H1 (cell line): ENCODE results near the gene TRIM24. TPM values are rescaled to one million over a fixed set of nuclear protein-coding genes. Genes with fewer than 3 reads are reported as not detected.
A peak's percentile ranks its signal among the peaks of the same experiment; 100 is the strongest.

ENCODE experiments used
- CTCF ChIA-PET: fragments of 300-600 bp; sonication (Branson Sonifier 250); formaldehyde crosslinking; loops from one replicate; lab custom pipeline; 2021; ENCODE audit not compliant: partially characterized antibody; lab: Charles Lee
- POLR2A ChIA-PET: fragments of 300-600 bp; sonication (Branson Sonifier 250); formaldehyde crosslinking; loops from one replicate; lab custom pipeline; 2021; ENCODE audit warnings: inconsistent platforms; ENCODE audit not compliant: partially characterized antibody; lab: Charles Lee
- DNase-seq, 2 experiments: peaks; one replicate each; pipeline versions ENCODE4 v3.0.0 to v3.0.0-alpha.2; 2010 to 2022; ENCODE audit warnings: low spot score in 2 of 2, low read depth in 1 of 2, mixed read lengths in 1 of 2
- FAIRE-seq: peaks from 2 replicates; lab custom pipeline; 2011; peaks lifted over from hg19 to GRCh38; lab: Jason Lieb, UNC
- H2AFZ ChIP-seq: 2 replicates; pipeline ENCODE4 v1.8.1; 2012; ENCODE audit warnings: low read length, inconsistent platforms
- H2AK5ac ChIP-seq: 2 replicates; pipeline ENCODE4 v1.6.1; 2013; ENCODE audit warnings: low read depth, low read length
- H2BK120ac ChIP-seq: replicated peaks from 2 replicates; pipeline ENCODE3; 2013; ENCODE audit warnings: low read depth, low read length, inconsistent platforms
- H2BK12ac ChIP-seq: 2 replicates; pipeline ENCODE4 v1.6.1; 2013; ENCODE audit warnings: low read depth, low read length
- H2BK15ac ChIP-seq: 2 replicates; pipeline ENCODE4 v1.6.1; 2013; ENCODE audit warnings: low read length
- H2BK20ac ChIP-seq: 2 replicates; pipeline ENCODE4 v1.6.1; 2013; ENCODE audit warnings: low read length
- H2BK5ac ChIP-seq: 2 replicates; pipeline ENCODE4 v1.6.1; 2013; ENCODE audit warnings: low read depth, low read length
- H3K14ac ChIP-seq: 2 replicates; pipeline ENCODE4 v1.6.1; 2013; ENCODE audit warnings: inconsistent platforms; ENCODE audit not compliant: insufficient read length
- H3K18ac ChIP-seq: 2 replicates; pipeline ENCODE4 v1.6.1; 2013; ENCODE audit warnings: low read length; ENCODE audit errors: extremely low read depth
- H3K23ac ChIP-seq: 2 replicates; pipeline ENCODE4 v1.6.1; 2013; ENCODE audit warnings: inconsistent platforms; ENCODE audit not compliant: insufficient read length
- H3K23me2 ChIP-seq: 2 replicates; pipeline ENCODE4 v1.6.1; 2013; ENCODE audit warnings: low read depth, low read length
- H3K27ac ChIP-seq: 2 replicates; pipeline ENCODE4 v1.6.1; 2011; ENCODE audit warnings: low read depth, low read length, inconsistent platforms
- H3K27me3 ChIP-seq, 4 experiments: replicated peaks in 1 of 4; 1 replicate in 1 of 4; 2 replicates in 3 of 4; pipeline versions ENCODE4 v1.6.1 to v1.8.1; 2011 to 2013; ENCODE audit warnings: low read length in 3 of 4, mild to moderate bottlenecking in 3 of 4, inconsistent platforms in 2 of 4, mixed read lengths in 2 of 4, moderate library complexity in 1 of 4; ENCODE audit not compliant: control insufficient read depth in 3 of 4, insufficient read depth in 3 of 4; ENCODE audit errors: extremely low read depth in 1 of 4
- H3K36me3 ChIP-seq, 4 experiments: 2 replicates each; pipeline versions ENCODE4 v1.6.1 to v1.8.1; 2011 to 2013; ENCODE audit warnings: mild to moderate bottlenecking in 4 of 4, low read length in 3 of 4, moderate library complexity in 2 of 4, control low read depth in 1 of 4, inconsistent platforms in 1 of 4; ENCODE audit not compliant: insufficient read depth in 4 of 4, control insufficient read depth in 2 of 4
- H3K4ac ChIP-seq: replicated peaks from 2 replicates; pipeline ENCODE3; 2013; ENCODE audit warnings: low read length, low read depth, mixed read lengths, inconsistent platforms; ENCODE audit not compliant: insufficient read length
- H3K4me1 ChIP-seq, 4 experiments: replicated peaks in 1 of 4; 1 replicate in 1 of 4; 2 replicates in 3 of 4; pipeline versions ENCODE4 v1.6.1 to v1.8.1; 2011 to 2013; ENCODE audit warnings: low read length in 3 of 4, inconsistent platforms in 2 of 4, mixed read lengths in 1 of 4; ENCODE audit not compliant: insufficient read depth in 4 of 4, control insufficient read depth in 3 of 4
- H3K4me2 ChIP-seq, 2 experiments: 2 replicates each; pipeline versions ENCODE4 v1.6.1 to v1.8.1; 2011 to 2013; ENCODE audit warnings: low read depth in 2 of 2, low read length in 2 of 2, control low read depth in 1 of 2, inconsistent platforms in 1 of 2, mild to moderate bottlenecking in 1 of 2; ENCODE audit not compliant: insufficient read depth in 1 of 2
- H3K4me3 ChIP-seq, 4 experiments: fragments of 200-600, 300-600 bp in 1 of 4; sonication (generic), shearing (Covaris generic), sonication (Bioruptor Twin) in 1 of 4; 2 replicates each; pipeline versions ENCODE4 v1.5.1 to v1.8.1; 2011 to 2016; ENCODE audit warnings: low read length in 4 of 4, low read depth in 3 of 4, control low read depth in 2 of 4, inconsistent platforms in 2 of 4, mild to moderate bottlenecking in 2 of 4, mixed read lengths in 1 of 4, moderate library complexity in 1 of 4; ENCODE audit not compliant: insufficient read depth in 2 of 4; ENCODE audit errors: extremely low read depth in 1 of 4
- H3K56ac ChIP-seq: replicated peaks from 2 replicates; pipeline ENCODE3; 2013; ENCODE audit warnings: low read depth, mild to moderate bottlenecking, mixed read lengths, low read length, inconsistent platforms; ENCODE audit not compliant: insufficient read length
- H3K79me1 ChIP-seq: 2 replicates; pipeline ENCODE4 v1.6.1; 2013; ENCODE audit warnings: low read depth, low read length, control low read depth
- H3K79me2 ChIP-seq, 2 experiments: 2 replicates each; pipeline versions ENCODE4 v1.6.1 to v1.8.1; 2012 to 2013; ENCODE audit warnings: low read length in 2 of 2, mild to moderate bottlenecking in 2 of 2, inconsistent platforms in 1 of 2; ENCODE audit not compliant: insufficient read depth in 2 of 2, control insufficient read depth in 1 of 2
- H3K9ac ChIP-seq, 4 experiments: replicated peaks in 1 of 4; 1 replicate in 1 of 4; 2 replicates in 3 of 4; pipeline versions ENCODE4 v1.6.1 to v1.8.1; 2011 to 2013; ENCODE audit warnings: low read depth in 3 of 4, low read length in 3 of 4, control low read depth in 2 of 4, mild to moderate bottlenecking in 2 of 4, moderate library complexity in 2 of 4, inconsistent platforms in 1 of 4; ENCODE audit errors: extremely low read depth in 1 of 4
- H3K9me3 ChIP-seq, 2 experiments: 2 replicates each; pipeline versions ENCODE4 v1.6.1 to v1.8.1; 2012 to 2013; ENCODE audit warnings: mild to moderate bottlenecking in 2 of 2, moderate library complexity in 2 of 2, control low read depth in 1 of 2, inconsistent platforms in 1 of 2, low read depth in 1 of 2, low read length in 1 of 2, mixed read lengths in 1 of 2; ENCODE audit not compliant: insufficient read depth in 2 of 2
- H4K20me1 ChIP-seq, 2 experiments: replicated peaks in 1 of 2; 2 replicates each; pipeline versions ENCODE3 to v1.8.1; 2011 to 2013; ENCODE audit warnings: inconsistent platforms in 2 of 2, low read length in 2 of 2, mild to moderate bottlenecking in 1 of 2; ENCODE audit not compliant: insufficient read depth in 2 of 2, control insufficient read depth in 1 of 2
- H4K5ac ChIP-seq: 2 replicates; pipeline ENCODE4 v1.6.1; 2013; ENCODE audit warnings: low read length, low read depth, mixed read lengths, inconsistent platforms; ENCODE audit not compliant: insufficient read length
- H4K8ac ChIP-seq: 2 replicates; pipeline ENCODE4 v1.8.0; 2013; ENCODE audit warnings: mild to moderate bottlenecking, moderate library complexity, low read length, inconsistent platforms; ENCODE audit not compliant: insufficient read depth; ENCODE audit errors: extremely low read depth
- H4K91ac ChIP-seq: replicated peaks from 2 replicates; pipeline ENCODE3; 2013; ENCODE audit warnings: low read length, mixed read lengths, inconsistent platforms; ENCODE audit not compliant: insufficient read length
- EZH2 ChIP-seq: fragments of 200-600 bp; sonication (generic); IDR thresholded peaks from 2 replicates; pipeline ENCODE4 v1.7.1; 2012; ENCODE audit warnings: low read depth, mild to moderate bottlenecking, moderate library complexity, low read length, inconsistent platforms; ENCODE audit not compliant: severe bottlenecking
- POLR2AphosphoS5 ChIP-seq: IDR thresholded peaks from 2 replicates; pipeline ENCODE4 v1.6.1; 2011; ENCODE audit warnings: low read depth, low read length
- WGBS, 2 experiments: shearing (Covaris generic) in 1 of 2; methylation state at CpG; one replicate each; pipeline versions ENCODE4 v1.1.6 to v1.1.7; 2013 to 2015; ENCODE audit warnings: low lambda C conversion rate in 2 of 2, mixed read lengths in 2 of 2, inconsistent platforms in 1 of 2, low coverage in 1 of 2, missing lambda C conversion rate in 1 of 2; ENCODE audit not compliant: insufficient replicate concordance in 2 of 2, insufficient coverage in 1 of 2, insufficient read length in 1 of 2; ENCODE audit errors: extremely low coverage in 1 of 2, missing lambda C conversion rate in 1 of 2; 5-methylcytosine and 5-hydroxymethylcytosine counted together
- polyA plus RNA-seq, 7 experiments: library from polyadenylated mRNA; depleted of rRNA in 3 of 7; stranded (reverse) in 5 of 7; unstranded in 2 of 7; fragments of >200 nt in 5 of 7; fragments of 200-250 nt in 2 of 7; gene quantifications; 1 replicate in 5 of 7; 2 replicates in 1 of 7; 4 replicates in 1 of 7; pipeline versions ENCODE4 v1.2.1 to v1.2.3, GENCODE V29; 2011 to 2013; ENCODE audit warnings: missing spikeins in 2 of 7, mixed read lengths in 2 of 7
- total RNA-seq: library from RNA; stranded (reverse); fragmentation: NEBNext Ultra II Directional; extraction: Animal tissue kit (Norgen Biotek cat#: 25700); gene quantifications from 2 replicates; pipeline ENCODE4 v1.2.1, GENCODE V29; 2021

The TRIM24 gene
- total and polyA plus RNA-seq, 2 of the 8 experiments (the other 6 are each of a cell fraction or from before 2014, with no cell fraction given): 67.6 to 149 TPM

DNA sequence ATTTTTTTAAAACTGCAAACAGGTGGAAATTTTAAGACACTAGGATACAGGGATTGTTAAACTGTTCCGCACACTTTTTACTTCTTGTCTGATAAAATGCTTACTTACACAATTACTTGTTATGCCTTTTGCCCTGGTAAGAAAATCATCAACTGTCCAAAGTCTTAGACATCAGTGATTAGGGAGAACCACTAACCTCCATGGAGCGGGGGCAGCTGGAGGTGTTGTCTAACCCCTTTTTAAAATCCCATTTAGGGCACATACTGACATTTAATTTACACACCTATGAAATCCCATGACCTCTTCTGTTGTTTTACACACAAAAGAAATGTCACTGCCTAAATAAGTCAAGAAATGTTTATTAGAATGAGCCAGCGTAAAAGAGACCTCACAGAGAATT is 65.7 kb downstream of the TRIM24 start:
- H3K4me1 ChIP-seq: no peaks in the 10 kb centered on the region
- no peak overlapping the region for H2BK12ac ChIP-seq
- H2BK20ac ChIP-seq: no peak overlapping the region
- peaks cover 4 to 100% (median 68%) of the 10 kb centered on the region in 4 experiments for H3K36me3 ChIP-seq
- no peak overlapping the region for H2BK15ac ChIP-seq
- H3K4me2 ChIP-seq: no peak overlapping the region
- H3K9me3 ChIP-seq: peaks cover 23 to 25% of the 10 kb centered on the region in 2 experiments
- no peak for DNase-seq
- H4K91ac ChIP-seq: no peak overlapping the region
- no peak overlapping the region for H3K14ac ChIP-seq
- no peak overlapping the region for H3K9ac ChIP-seq
- H2BK120ac ChIP-seq: no peak overlapping the region
- H3K79me2 ChIP-seq: peaks cover 0 to 61% of the 10 kb centered on the region in 2 experiments; a peak in 3 of 4 replicates
- H2BK5ac ChIP-seq: no peak overlapping the region
- no peak overlapping the region for H3K4me3 ChIP-seq
- no peak overlapping the region for H3K23ac ChIP-seq
- no peaks in the 10 kb centered on the region for H3K79me1 ChIP-seq
- 98% methylated on average over 3 of the region's 3 CpGs; no CpG with 5 or more reads in 1 of the 2 experiments for WGBS, 2 experiments
- H2AFZ ChIP-seq: no peak overlapping the region
- H3K23me2 ChIP-seq: no peaks in the 10 kb centered on the region
- CTCF ChIA-PET: interaction anchor here (0.6 to 1.1 kb wide), 2 partner anchors 30 to 769 kb away, joined by 3 to 4 read pairs; no protein-coding TSS in a partner anchor
- no peak overlapping the region for H3K56ac ChIP-seq
- POLR2A ChIA-PET: interaction anchor here (0.6 to 1.0 kb wide), 2 partner anchors 9 to 318 kb away, joined by 3 read pairs; no protein-coding TSS in a partner anchor
- no peak overlapping the region for H4K8ac ChIP-seq
- no peak overlapping the region for H3K27ac ChIP-seq
- no peak overlapping the region for H4K5ac ChIP-seq
- no peaks in the 10 kb centered on the region for H4K20me1 ChIP-seq
- TF ChIP-seq EZH2 (no peak), POLR2AphosphoS5 (0 out of 2 replicates have a peak, but pooled peaks have one; percentile 29)
- H3K18ac ChIP-seq: no peak overlapping the region
- no peaks in the 10 kb centered on the region for H3K27me3 ChIP-seq
- no peak overlapping the region for H2AK5ac ChIP-seq
- FAIRE-seq: no peak
- H3K4ac ChIP-seq: no peak overlapping the region
